Effector memory CD8-positive, alpha-beta T cell (primary cell): Measurements from ENCODE around the gene BMP5.

ENCODE experiments used
- ATAC-seq: fragments of 150-1000 bp; cut with Tn5 transposase; replicated peaks from 2 replicates; pipeline ENCODE4 v1.10.0; 2021; ENCODE audit warnings: mild to moderate bottlenecking, moderate library complexity
- DNase-seq, 3 experiments: peaks; one replicate each; pipeline ENCODE4 v3.0.0; 2021
- H3K27ac Mint-ChIP-seq, 2 donors: one replicate each; pipeline ENCODE4 v1.8.0; 2022; ENCODE audit warnings: mild to moderate bottlenecking in 2 of 2, mixed read lengths in 2 of 2, moderate library complexity in 2 of 2
- H3K27me3 Mint-ChIP-seq, 2 donors: one replicate each; pipeline ENCODE4 v1.8.0; 2022; ENCODE audit warnings: mixed read lengths in 2 of 2
- H3K36me3 Mint-ChIP-seq: one replicate; pipeline ENCODE4 v1.8.0; 2022; ENCODE audit warnings: mild to moderate bottlenecking, moderate library complexity, mixed read lengths; ENCODE audit not compliant: insufficient read depth
- H3K4me1 Mint-ChIP-seq, 2 donors: one replicate each; pipeline ENCODE4 v1.8.0; 2022; ENCODE audit warnings: low read depth in 2 of 2, mixed read lengths in 2 of 2
- H3K4me3 Mint-ChIP-seq, 2 donors: one replicate each; pipeline ENCODE4 v1.8.0; 2022; ENCODE audit warnings: mild to moderate bottlenecking in 2 of 2, mixed read lengths in 2 of 2, moderate library complexity in 2 of 2
- H3K9me3 Mint-ChIP-seq, 2 donors: one replicate each; pipeline ENCODE4 v1.8.0; 2022; ENCODE audit warnings: mixed read lengths in 2 of 2

The BMP5 gene

DNA sequence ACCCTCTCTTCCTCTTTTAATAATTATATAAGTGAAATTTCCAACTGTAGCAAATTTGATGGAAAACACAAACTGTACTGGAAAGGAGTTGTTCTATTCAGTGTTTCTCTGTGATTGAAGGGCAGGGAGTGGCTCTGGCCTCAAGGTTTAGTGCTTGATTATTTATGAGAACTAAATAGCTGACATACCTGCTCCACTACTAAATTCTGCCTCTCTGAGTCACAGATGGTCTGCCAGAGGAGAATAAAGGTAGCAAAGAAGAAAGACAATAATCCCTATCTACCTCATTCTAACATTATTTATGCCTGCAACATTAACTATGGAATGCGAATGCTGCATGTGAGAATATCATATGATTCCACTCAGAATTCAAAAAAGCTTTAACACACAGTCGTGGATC is 9.3 kb downstream of the BMP5 start:
- Mint-ChIP-seq H3K36me3 (no peaks in the 10 kb centered on the region), H3K27me3 (no peaks in the 10 kb centered on the region)

DNA sequence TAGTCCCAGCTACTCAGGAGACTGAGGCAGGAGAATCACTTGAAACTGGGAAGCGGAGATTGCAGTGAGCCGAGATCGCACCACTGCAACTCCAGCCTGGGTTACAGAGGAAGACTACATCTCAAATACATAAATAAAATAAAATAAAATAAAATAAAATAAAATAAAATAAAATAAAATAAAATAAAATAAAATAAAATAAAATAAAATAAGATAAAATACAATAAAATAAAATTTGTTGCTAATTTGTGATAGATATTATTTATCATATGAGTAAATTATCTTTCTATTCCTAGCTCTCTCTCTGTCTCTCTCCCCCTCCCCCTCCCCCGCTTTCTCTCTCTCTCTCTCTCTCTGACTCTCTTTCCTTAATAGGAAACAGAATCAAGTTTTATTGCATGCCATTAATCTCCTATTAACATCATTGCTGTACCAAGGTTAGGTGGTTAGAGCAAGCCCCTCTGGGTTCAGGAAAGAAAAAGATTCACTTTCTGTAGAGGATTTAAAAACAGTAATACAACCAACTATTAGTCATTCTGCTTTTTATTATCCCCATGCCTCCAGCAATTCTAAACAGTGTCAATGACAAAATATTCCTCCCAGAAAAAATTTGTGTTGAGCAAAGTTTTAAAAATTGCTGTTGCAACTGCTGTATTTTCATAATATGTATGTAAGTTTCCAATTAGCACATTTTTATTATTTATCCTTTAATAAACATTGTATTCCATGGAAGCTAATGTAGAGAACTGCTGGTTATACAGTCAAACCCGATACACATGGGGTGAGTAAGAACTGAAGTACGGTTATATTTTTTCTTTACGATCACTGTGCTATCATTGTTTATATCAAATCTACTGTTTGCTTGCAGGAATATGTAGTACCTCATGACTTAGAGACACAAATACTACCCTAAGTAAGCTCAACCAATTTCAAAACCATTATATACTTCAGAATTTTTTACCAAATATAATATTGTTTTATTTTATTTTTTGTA is 22.1 kb downstream of the BMP5 start:
- Mint-ChIP-seq H3K36me3 (no peaks in the 10 kb centered on the region), H3K27ac (no peak overlapping the region), H3K4me1 (no peaks in the 10 kb centered on the region), H3K9me3 (peaks cover 4 to 7% of the 10 kb centered on the region in 2 donors), H3K4me3 (no peak overlapping the region), H3K27me3 (no peaks in the 10 kb centered on the region)
- ATAC-seq (no peak), DNase-seq (no peak)

More for the DNA sequence above, 9.3 kb downstream of the BMP5 start:
- Mint-ChIP-seq H3K4me1 (no peaks in the 10 kb centered on the region), H3K27ac (no peak overlapping the region), H3K4me3 (no peak overlapping the region), H3K9me3 (peaks cover 5 to 6% of the 10 kb centered on the region in 2 donors)
- DNase-seq (no peak), ATAC-seq (no peak)

- Mint-ChIP-seq H3K9me3 (peaks cover 4 to 7% of the 10 kb centered on the region in 2 donors), H3K27ac (no peak overlapping the region), H3K36me3 (no peaks in the 10 kb centered on the region), H3K4me3 (no peak overlapping the region), H3K27me3 (no peaks in the 10 kb centered on the region), H3K4me1 (no peaks in the 10 kb centered on the region)
- ATAC-seq (no peak), DNase-seq (no peak)
Measured at GRCh38 chr6:55841341-55841740, 34.0 kb downstream of the BMP5 start.

- Mint-ChIP-seq H3K4me3 (no peak overlapping the region), H3K9me3 (peaks cover 4 to 7% of the 10 kb centered on the region in 2 donors), H3K27ac (no peak overlapping the region)
Measured at GRCh38 chr6:55839080-55839479, 36.3 kb downstream of the BMP5 start.

DNA sequence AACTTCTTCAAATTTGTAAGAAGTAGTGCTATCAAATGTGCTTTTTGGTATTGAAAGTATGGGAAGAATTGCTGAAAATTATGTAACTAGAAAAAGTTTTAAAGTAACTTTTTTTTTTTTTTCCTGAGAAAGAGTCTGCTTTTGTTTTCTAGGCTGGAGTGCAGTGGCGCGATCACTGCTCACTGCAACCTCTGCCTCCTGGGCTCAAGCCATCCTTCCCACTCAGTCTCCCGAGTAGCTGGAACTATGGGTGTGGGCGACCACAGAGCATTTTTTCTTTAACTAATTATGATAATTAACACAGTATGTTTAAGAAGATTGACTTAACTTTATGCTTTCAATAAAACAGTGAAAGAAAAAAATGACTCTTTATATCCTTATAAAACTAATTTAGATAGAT is 38.4 kb downstream of the BMP5 start:
- ATAC-seq: no peak
- no peak for DNase-seq
- Mint-ChIP-seq H3K27ac (no peak overlapping the region), H3K36me3 (no peaks in the 10 kb centered on the region), H3K27me3 (no peaks in the 10 kb centered on the region), H3K4me3 (no peak overlapping the region), H3K4me1 (no peaks in the 10 kb centered on the region), H3K9me3 (peaks cover 4 to 7% of the 10 kb centered on the region in 2 donors)

More at GRCh38 chr6:55839080-55839479, 36.3 kb downstream of the BMP5 start:
- DNase-seq (no peak), ATAC-seq (no peak)
- H3K36me3 Mint-ChIP-seq: no peaks in the 10 kb centered on the region
- no peaks in the 10 kb centered on the region for H3K27me3 Mint-ChIP-seq
- no peaks in the 10 kb centered on the region for H3K4me1 Mint-ChIP-seq

DNA sequence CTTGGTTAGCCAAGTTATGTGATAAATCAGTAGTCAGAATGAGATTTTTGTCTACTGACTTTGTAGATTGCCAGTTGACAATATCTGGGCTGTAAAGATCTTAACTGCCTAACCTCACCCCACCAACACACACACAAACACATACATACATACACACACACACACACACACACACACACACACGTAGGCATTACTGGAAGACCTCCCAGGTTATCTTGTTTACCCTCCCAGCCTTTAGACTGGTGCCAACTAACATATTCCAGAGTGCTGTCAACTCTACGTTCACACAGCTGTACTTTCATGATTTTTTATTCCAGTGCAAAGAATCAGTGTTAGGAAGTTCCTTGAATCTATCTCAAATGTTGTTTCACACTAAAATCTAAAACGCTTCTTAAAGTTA is 38.9 kb downstream of the BMP5 start:
- Mint-ChIP-seq H3K27ac (no peak overlapping the region), H3K27me3 (no peaks in the 10 kb centered on the region), H3K4me1 (no peaks in the 10 kb centered on the region), H3K9me3 (peaks cover 4 to 7% of the 10 kb centered on the region in 2 donors), H3K4me3 (no peak overlapping the region), H3K36me3 (no peaks in the 10 kb centered on the region)
- ATAC-seq: no peak
- DNase-seq: no peak

GRCh38 chr6:55835220-55835619 is 40.2 kb downstream of the BMP5 start:
- Mint-ChIP-seq H3K4me1 (no peaks in the 10 kb centered on the region), H3K9me3 (peaks cover 6 to 7% of the 10 kb centered on the region in 2 donors), H3K4me3 (no peak overlapping the region), H3K27me3 (no peaks in the 10 kb centered on the region), H3K36me3 (no peaks in the 10 kb centered on the region), H3K27ac (no peak overlapping the region)
- DNase-seq (no peak), ATAC-seq (no peak)

DNA sequence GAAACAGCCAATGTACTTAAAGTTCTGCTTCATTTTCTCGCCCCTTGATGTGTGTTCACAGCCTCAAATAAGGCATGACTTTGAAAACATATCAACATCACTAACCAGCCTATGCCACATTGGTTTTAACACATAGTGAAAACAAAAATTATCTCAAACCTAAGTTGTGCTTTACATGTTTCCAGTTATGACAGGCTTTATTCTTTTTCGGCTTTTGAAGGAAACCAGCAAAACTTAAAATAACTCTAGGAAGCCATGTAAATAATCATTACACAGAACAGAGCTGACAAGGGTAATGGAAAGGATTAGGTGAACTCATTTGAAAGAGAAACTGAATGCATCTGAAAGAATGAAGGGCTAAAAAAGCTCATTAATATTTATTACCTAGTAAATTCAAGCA is 42.1 kb downstream of the BMP5 start:
- ATAC-seq (no peak), DNase-seq (no peak)
- H3K27me3 Mint-ChIP-seq: no peaks in the 10 kb centered on the region
- no peaks in the 10 kb centered on the region for H3K4me1 Mint-ChIP-seq
- H3K9me3 Mint-ChIP-seq: peaks cover 6 to 7% of the 10 kb centered on the region in 2 donors
- H3K4me3 Mint-ChIP-seq: no peak overlapping the region
- H3K27ac Mint-ChIP-seq: no peak overlapping the region
- H3K36me3 Mint-ChIP-seq: no peaks in the 10 kb centered on the region

GRCh38 chr6:55827818-55828522 is 47.4 kb downstream of the BMP5 start:
- Mint-ChIP-seq H3K9me3 (peaks cover 0 to 9% of the 10 kb centered on the region in 2 donors), H3K36me3 (no peaks in the 10 kb centered on the region), H3K4me1 (no peaks in the 10 kb centered on the region), H3K27ac (no peak overlapping the region), H3K4me3 (no peak overlapping the region), H3K27me3 (no peaks in the 10 kb centered on the region)
- no peak for ATAC-seq
- no peak for DNase-seq

GRCh38 chr6:55826941-55827340 is 48.4 kb downstream of the BMP5 start:
- DNase-seq (no peak), ATAC-seq (no peak)
- Mint-ChIP-seq H3K9me3 (peaks cover 0 to 7% of the 10 kb centered on the region in 2 donors), H3K36me3 (no peaks in the 10 kb centered on the region), H3K27me3 (no peaks in the 10 kb centered on the region), H3K4me1 (no peaks in the 10 kb centered on the region), H3K4me3 (no peak overlapping the region), H3K27ac (no peak overlapping the region)

DNA sequence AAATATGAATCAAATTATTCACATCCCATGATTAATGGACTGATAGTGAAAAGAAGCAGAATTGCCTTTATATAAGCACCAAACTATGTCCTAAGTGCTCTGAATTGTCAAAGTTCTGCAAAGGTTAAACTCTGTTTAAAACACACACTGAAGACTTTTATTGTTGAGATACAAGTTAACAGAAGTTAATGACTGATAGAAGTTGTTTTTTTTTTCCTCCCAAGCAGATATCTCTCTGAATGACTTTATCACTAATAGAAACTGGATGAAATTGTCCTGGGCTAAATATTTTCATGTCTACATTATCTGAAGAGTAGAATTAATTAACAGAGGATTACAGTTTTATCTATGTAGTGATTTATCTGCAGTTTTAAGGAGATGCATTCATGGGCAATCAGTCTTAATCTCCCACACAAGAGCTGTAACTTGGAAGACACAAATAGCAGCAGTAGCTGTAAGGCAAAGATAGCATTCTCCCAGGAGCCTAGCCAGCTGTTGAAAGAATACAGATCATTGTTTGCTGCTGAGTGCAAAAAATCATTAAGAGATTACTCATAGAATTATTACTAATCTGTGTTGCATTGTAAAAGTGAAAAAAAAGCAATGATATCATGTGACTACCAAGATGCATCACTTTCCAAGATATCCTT is 49.9 kb downstream of the BMP5 start:
- DNase-seq (no peak), ATAC-seq (no peak)

DNA sequence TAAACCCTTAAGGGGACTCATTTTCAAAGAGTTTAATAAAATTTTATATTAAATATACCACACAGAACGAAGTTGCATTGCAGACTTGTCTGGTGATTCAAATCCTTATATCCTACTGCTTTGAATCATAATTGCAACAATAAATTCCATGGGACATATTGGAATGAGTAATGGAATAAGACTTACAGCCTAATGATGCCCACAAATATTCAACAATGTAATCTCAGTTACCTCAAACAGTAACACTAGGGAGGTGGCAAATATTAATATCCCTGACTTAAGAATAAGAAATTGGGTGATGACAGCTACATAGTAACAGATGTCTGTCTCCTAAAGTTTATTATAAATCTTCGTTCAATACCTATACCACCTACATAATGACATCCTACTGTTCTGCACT is 52.6 kb downstream of the BMP5 start:
- no peaks in the 10 kb centered on the region for H3K36me3 Mint-ChIP-seq
- H3K27me3 Mint-ChIP-seq: no peaks in the 10 kb centered on the region
- ATAC-seq: no peak
- H3K4me3 Mint-ChIP-seq: no peak overlapping the region
- H3K4me1 Mint-ChIP-seq: no peaks in the 10 kb centered on the region
- no peak overlapping the region for H3K27ac Mint-ChIP-seq
- H3K9me3 Mint-ChIP-seq: peaks cover 0 to 4% of the 10 kb centered on the region in 2 donors
- DNase-seq: no peak

More for the DNA sequence above, 49.9 kb downstream of the BMP5 start:
- H3K9me3 Mint-ChIP-seq: peaks cover 0 to 4% of the 10 kb centered on the region in 2 donors
- no peaks in the 10 kb centered on the region for H3K27me3 Mint-ChIP-seq
- no peaks in the 10 kb centered on the region for H3K4me1 Mint-ChIP-seq
- no peak overlapping the region for H3K4me3 Mint-ChIP-seq
- H3K36me3 Mint-ChIP-seq: no peaks in the 10 kb centered on the region
- no peak overlapping the region for H3K27ac Mint-ChIP-seq

- ATAC-seq: no peak
- Mint-ChIP-seq H3K36me3 (no peaks in the 10 kb centered on the region), H3K9me3 (peaks cover 0 to 4% of the 10 kb centered on the region in 2 donors), H3K4me3 (no peak overlapping the region), H3K27me3 (no peaks in the 10 kb centered on the region), H3K27ac (no peak overlapping the region), H3K4me1 (no peaks in the 10 kb centered on the region)
- no peak for DNase-seq
Measured at GRCh38 chr6:55822005-55822404, 53.4 kb downstream of the BMP5 start.
